IPS-18a (cell line): ENCODE data around the gene RAP1A.
"Not testable (repeated sequence)": the region's sequence is repeated elsewhere in the genome, so short reads cannot be mapped to it uniquely, and the experiment has no call there.

Experiments used
- H3K27ac ChIP-seq: one replicate; pipeline ENCODE4 v1.5.1; 2013; ENCODE audit warnings: low read length
- H3K27me3 ChIP-seq: one replicate; pipeline ENCODE4 v1.6.1; 2013; ENCODE audit warnings: mild to moderate bottlenecking, low read length; ENCODE audit not compliant: control insufficient read depth, insufficient read depth
- H3K36me3 ChIP-seq: one replicate; pipeline ENCODE4 v1.6.1; 2013; ENCODE audit warnings: low read depth, low read length; ENCODE audit not compliant: control insufficient read depth
- H3K4me1 ChIP-seq: one replicate; pipeline ENCODE4 v1.6.1; 2013; ENCODE audit warnings: low read depth, low read length; ENCODE audit not compliant: control insufficient read depth
- H3K4me3 ChIP-seq: one replicate; pipeline ENCODE4 v1.5.1; 2013; ENCODE audit warnings: low read length
- H3K9ac ChIP-seq: one replicate; pipeline ENCODE4 v1.6.1; 2013; ENCODE audit warnings: mild to moderate bottlenecking, low read length, moderate library complexity
- H3K9me3 ChIP-seq: one replicate; pipeline ENCODE4 v1.6.1; 2013; ENCODE audit warnings: low read depth, low read length; ENCODE audit not compliant: control insufficient read depth

Gene RAP1A

DNA sequence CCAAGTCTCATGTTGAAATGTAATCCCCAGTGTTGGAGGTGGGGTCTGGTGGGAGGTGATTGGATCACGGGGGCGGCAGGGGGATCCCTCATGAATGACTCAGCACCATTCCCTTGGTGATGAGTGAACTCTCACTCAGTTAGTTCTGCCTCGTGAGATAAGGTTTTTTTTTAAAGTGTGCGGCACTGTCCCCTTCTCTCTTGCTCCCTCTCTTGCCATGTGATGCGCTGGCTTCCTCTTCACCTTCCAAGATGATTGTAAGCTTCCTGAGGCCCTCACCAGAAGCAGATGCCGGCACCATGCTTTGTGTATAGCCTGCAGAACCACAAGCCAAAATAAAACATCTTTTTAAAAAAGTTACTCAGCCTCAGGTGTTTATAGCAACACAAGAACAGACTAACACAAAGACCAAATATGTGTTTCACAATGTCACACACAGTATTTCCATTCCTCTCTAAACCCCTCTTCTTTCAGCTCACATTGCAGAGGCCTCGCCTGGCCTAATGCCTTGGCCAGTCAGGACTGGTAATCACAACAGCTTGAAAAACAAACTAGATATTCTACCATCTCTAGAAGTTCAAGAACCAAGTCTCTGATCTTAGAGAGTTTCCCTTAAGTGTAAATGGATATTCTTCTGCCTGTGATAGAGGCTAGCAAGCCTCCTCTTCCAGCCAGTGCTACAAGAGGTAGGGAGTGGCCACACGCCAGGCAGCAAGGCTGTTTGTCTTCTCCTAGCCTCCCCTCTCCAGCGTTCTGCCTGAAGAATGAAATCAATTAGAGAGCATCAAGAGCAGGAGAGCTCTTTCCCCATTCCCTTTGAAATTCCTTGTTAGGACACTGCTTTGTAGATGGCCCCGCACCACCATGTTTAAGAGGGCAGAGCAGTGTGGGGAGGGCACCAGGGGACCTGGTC lies 19.6 kb upstream of the RAP1A start:
- Histone ChIP-seq H3K9me3 (no peaks in the 10 kb centered on the region), H3K4me1 (no peaks in the 10 kb centered on the region), H3K4me3 (no peak overlapping the region), H3K27me3 (no peaks in the 10 kb centered on the region), H3K9ac (no peak overlapping the region), H3K27ac (no peak overlapping the region), H3K36me3 (no peaks in the 10 kb centered on the region)

- Histone ChIP-seq H3K36me3 (no peaks in the 10 kb centered on the region), H3K4me1 (no peaks in the 10 kb centered on the region), H3K27me3 (no peaks in the 10 kb centered on the region), H3K9me3 (no peaks in the 10 kb centered on the region), H3K9ac (no peak overlapping the region), H3K4me3 (no peak overlapping the region), H3K27ac (no peak overlapping the region)
These were observed 18.7 kb upstream of the RAP1A start for GRCh38 chr1:111600886-111601386.

- Histone ChIP-seq H3K4me1 (no peaks in the 10 kb centered on the region), H3K9ac (no peak overlapping the region), H3K9me3 (no peaks in the 10 kb centered on the region), H3K36me3 (no peaks in the 10 kb centered on the region), H3K27me3 (no peaks in the 10 kb centered on the region), H3K27ac (no peak overlapping the region), H3K4me3 (no peak overlapping the region)
These were observed 17.3 kb upstream of the RAP1A start for GRCh38 chr1:111602302-111602701.

DNA sequence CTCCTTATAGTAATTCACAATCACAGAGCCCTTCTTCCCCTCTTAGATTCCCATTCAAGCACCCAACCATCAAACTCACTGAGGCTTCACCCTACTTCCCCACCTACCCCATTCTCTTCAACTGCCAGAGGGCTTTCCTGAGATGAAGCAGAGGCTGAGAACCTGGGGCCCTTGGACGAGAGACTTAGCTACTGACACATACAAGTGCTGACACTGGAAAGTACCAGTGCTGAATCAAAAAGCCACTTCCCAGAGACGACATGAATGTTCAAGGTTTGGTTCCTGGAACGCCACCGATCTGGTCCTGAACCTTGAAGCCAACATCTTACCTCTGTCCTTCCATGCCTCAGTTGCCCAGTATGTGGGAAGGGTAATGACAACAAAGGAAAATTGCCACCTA lies 16.6 kb upstream of the RAP1A start:
- H3K9me3 ChIP-seq = no peaks in the 10 kb centered on the region
- H3K36me3 ChIP-seq = no peaks in the 10 kb centered on the region
- no peak overlapping the region for H3K27ac ChIP-seq
- H3K9ac ChIP-seq = no peak overlapping the region
- no peaks in the 10 kb centered on the region for H3K4me1 ChIP-seq
- no peak overlapping the region for H3K4me3 ChIP-seq
- H3K27me3 ChIP-seq = no peaks in the 10 kb centered on the region

GRCh38 chr1:111603979-111604378 lies 15.6 kb upstream of the RAP1A start:
- H3K27me3 ChIP-seq = no peaks in the 10 kb centered on the region
- H3K9me3 ChIP-seq = no peaks in the 10 kb centered on the region
- no peaks in the 10 kb centered on the region for H3K36me3 ChIP-seq
- H3K4me1 ChIP-seq = no peaks in the 10 kb centered on the region
- H3K4me3 ChIP-seq = no peak overlapping the region
- H3K27ac ChIP-seq = no peak overlapping the region
- H3K9ac ChIP-seq = no peak overlapping the region

DNA sequence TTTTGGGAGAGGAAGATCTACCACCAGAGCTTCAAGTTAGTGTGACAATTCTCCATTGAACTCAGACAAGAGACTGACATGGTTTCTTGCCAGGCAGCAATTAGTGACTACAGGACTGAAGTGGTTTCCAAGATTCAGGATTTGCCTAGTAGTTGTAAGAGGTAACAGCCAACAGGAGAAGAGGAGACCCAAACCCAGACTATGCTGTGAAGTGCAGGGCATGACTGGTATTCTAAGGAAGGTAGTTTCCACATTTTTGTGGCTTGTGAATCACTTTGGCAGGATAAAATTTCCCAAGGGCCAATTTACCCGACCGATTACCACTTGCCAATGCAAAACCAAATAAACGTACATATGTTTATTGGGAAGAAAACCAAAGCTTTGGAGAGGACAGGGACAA lies 14.7 kb upstream of the RAP1A start:
- Histone ChIP-seq H3K4me1 (no peaks in the 10 kb centered on the region), H3K9ac (no peak overlapping the region), H3K27me3 (no peaks in the 10 kb centered on the region), H3K9me3 (no peaks in the 10 kb centered on the region), H3K4me3 (no peak overlapping the region), H3K36me3 (no peaks in the 10 kb centered on the region), H3K27ac (no peak overlapping the region)

DNA sequence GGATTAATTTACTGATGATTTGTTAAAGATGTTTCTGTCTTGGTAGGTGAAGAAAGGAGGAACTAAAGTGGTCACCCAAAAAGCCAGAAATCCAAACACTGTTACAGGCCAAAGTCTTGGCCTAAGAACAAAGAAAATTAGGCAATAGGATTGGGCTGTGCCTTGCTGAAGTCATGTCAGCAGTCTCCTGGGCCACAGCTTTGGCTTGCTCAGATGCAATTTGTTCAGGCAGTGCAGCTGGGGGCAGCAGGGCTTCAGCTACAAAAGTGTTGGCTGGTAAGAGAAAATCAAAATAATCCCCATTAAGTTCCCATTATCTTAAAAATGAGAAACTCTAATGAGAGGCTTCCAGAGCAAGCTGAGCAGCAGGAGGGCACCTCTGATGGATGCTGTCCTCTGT lies 14.0 kb upstream of the RAP1A start:
- Histone ChIP-seq H3K27me3 (no peaks in the 10 kb centered on the region), H3K4me1 (no peaks in the 10 kb centered on the region), H3K27ac (no peak overlapping the region), H3K36me3 (no peaks in the 10 kb centered on the region), H3K9ac (no peak overlapping the region), H3K4me3 (no peak overlapping the region), H3K9me3 (no peaks in the 10 kb centered on the region)

DNA sequence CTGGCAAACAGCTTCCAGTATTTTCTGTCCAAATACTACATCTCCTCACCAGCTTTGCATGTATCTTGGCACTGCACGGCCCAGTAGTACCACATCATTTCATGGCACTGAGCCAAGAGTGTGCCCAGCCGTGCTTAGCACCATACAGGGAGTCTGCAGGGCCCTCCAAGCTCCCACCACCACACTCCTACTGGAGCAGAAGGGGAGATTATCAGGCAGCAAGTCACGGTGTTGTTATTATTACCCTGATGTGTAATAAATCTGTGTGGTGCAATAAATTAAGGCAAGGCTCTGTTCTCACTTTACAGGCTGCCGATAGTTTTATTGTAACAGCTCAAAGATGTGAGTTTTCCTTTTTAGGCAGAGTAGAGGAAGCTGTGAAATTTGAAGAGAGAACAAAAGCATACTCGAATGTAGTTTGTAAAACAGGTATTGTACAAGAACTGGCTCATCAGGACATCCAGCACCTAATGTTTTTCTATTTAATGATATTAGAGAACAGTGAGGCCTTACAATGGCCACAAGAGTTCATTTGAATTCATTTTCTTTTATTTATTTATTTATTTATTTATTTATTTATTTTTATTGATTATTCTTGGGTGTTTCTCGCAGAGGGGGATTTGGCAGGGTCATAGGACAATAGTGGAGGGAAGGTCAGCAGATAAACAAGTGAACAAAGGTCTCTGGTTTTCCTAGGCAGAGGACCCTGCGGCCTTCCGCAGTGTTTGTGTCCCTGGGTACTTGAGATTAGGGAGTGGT lies 13.0 kb upstream of the RAP1A start:
- H3K27me3 ChIP-seq, H3K4me1 ChIP-seq, H3K9ac ChIP-seq, H3K9me3 ChIP-seq, H3K27ac ChIP-seq, H3K36me3 ChIP-seq, H3K4me3 ChIP-seq: not testable (repeated sequence)

DNA sequence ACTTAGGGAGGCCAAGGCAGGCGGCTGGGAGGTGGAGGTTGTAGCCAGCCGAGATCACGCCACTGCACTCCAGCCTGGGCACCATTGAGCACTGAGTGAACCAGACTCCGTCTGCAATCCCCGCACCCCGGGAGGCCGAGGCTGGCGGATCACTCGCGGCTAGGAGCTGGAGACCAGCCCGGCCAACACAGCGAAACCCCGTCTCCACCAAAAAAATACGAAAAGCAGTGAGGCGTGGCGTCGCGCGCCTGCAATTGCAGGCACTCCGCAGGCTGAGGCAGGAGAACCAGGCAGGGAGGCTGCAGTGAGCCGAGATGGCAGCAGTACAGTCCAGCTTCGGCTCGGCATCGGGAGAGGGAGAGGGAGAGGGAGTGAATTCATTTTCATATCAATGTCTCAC lies 11.1 kb upstream of the RAP1A start:
- H3K4me1 ChIP-seq, H3K27me3 ChIP-seq, H3K27ac ChIP-seq, H3K9me3 ChIP-seq, H3K36me3 ChIP-seq, H3K4me3 ChIP-seq, H3K9ac ChIP-seq: not testable (repeated sequence)

DNA sequence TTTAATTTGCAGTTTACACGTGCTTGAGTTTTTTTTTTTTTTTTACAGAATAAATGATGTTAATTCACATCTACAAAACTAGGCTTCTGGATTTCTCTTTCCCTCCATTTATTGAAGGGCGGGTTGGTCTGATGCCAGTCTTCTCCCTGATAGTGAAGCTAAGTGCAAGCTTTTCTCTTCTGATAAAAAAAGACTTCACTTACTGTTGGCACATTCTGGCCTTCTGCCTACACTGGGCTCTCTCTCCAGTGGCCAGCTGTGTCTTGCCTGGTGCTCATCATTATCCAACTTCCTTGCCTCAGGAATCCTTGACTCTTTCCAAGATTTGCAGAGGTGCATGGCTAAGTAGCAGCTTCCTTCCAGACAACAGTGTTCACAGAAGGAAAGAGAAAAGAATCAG lies 7.6 kb upstream of the RAP1A start:
- Histone ChIP-seq H3K4me1 (no peaks in the 10 kb centered on the region), H3K4me3 (no peak overlapping the region), H3K9me3 (no peaks in the 10 kb centered on the region), H3K36me3 (no peaks in the 10 kb centered on the region), H3K27ac (no peak overlapping the region), H3K27me3 (no peaks in the 10 kb centered on the region), H3K9ac (no peak overlapping the region)

DNA sequence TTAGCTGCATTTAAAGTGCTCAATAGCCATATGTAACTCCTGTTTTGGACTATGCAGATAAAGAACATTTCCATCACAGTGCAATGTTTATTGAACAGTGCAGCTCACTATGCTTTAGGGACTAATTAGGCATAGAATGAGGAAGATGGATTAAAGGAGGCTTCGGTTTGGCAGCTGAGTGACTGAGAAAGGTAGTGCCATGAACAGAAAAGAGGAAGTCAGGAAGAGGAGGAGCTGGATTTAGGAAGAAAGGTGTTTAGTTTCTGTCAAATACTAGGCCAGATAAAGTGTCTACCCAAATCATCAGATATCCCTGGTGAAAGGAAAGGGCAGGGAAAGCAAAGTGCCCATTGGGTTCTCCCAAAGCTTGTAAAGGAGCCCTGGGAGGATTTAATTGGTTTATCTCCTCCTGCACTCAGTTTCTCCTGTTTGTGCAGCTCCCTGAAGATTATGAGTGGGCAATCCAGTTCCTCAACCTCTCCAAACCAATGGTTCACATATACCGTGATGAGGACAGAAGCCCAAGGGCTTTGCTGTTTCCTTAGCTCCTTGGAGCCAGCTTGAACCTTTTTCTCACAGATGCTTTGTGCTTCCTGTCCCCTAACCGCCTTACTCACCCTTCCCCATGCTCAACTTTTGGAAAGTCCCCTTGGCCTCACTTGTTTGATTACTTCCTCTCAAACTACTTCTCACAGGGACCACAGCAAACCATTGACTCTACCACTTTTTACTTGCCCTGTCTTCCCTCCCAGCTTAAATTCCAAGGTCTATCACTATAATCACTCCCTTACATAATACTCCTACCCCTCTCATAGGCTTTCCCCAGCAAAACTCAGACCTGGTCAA lies 3.5 kb upstream of the RAP1A start:
- Histone ChIP-seq H3K36me3 (no peaks in the 10 kb centered on the region), H3K9ac (no peak overlapping the region), H3K9me3 (no peaks in the 10 kb centered on the region), H3K27ac (no peak overlapping the region), H3K4me3 (no peak overlapping the region), H3K27me3 (no peaks in the 10 kb centered on the region), H3K4me1 (peaks cover 11% of the 10 kb centered on the region)
